KMS-11 (cell line): ENCODE data around the gene CYSTM1.

Source experiments
- H2AFZ ChIP-seq: fragments of 200-600 bp; sonication (generic); 2 replicates; pipeline ENCODE4 v1.6.1; 2016; ENCODE audit warnings: antibody characterized with exemption, mixed run types, low read depth
- H3K27ac ChIP-seq: fragments of 200-600 bp; sonication (generic); 2 replicates; pipeline ENCODE4 v1.6.1; 2016; ENCODE audit warnings: mild to moderate bottlenecking, mixed run types
- H3K27me3 ChIP-seq: fragments of 200-600 bp; sonication (generic); 2 replicates; pipeline ENCODE4 v1.6.1; 2017; ENCODE audit warnings: mild to moderate bottlenecking, low read depth, mixed run types, moderate library complexity; ENCODE audit not compliant: insufficient read depth
- H3K36me3 ChIP-seq: fragments of 200-600 bp; sonication (generic); 2 replicates; pipeline ENCODE4 v1.6.1; 2017; ENCODE audit warnings: mild to moderate bottlenecking, mixed run types; ENCODE audit not compliant: insufficient read depth
- H3K4me1 ChIP-seq: fragments of 200-600 bp; sonication (generic); 2 replicates; pipeline ENCODE4 v1.6.1; 2016; ENCODE audit warnings: mild to moderate bottlenecking, low read depth, mixed run types; ENCODE audit not compliant: poor library complexity, severe bottlenecking
- H3K4me2 ChIP-seq: fragments of 200-600 bp; sonication (generic); 2 replicates; pipeline ENCODE4 v1.7.0; 2016; ENCODE audit warnings: mild to moderate bottlenecking, mixed run types
- H3K4me3 ChIP-seq: fragments of 200-600 bp; sonication (generic); IDR thresholded peaks from 2 replicates; pipeline ENCODE4 v1.6.1; 2017; ENCODE audit warnings: low read depth, low read length, mixed read lengths; ENCODE audit not compliant: insufficient read depth
- H3K79me2 ChIP-seq: fragments of 200-600 bp; sonication (generic); 2 replicates; pipeline ENCODE4 v1.6.1; 2016; ENCODE audit warnings: low read depth, mixed run types; ENCODE audit not compliant: insufficient read depth
- H3K9ac ChIP-seq: fragments of 200-600 bp; sonication (generic); 2 replicates; pipeline ENCODE4 v1.6.1; 2016; ENCODE audit warnings: mild to moderate bottlenecking, mixed run types
- H4K20me1 ChIP-seq: fragments of 200-600 bp; sonication (generic); 2 replicates; pipeline ENCODE4 v1.6.1; 2016; ENCODE audit warnings: mild to moderate bottlenecking, mixed run types; ENCODE audit not compliant: insufficient read depth
- TF ChIP-seq, protein P1 (sequence below): fragments of 200-600 bp; sonication (generic); conservative IDR thresholded peaks from 2 replicates; pipeline ENCODE4 v1.6.1; 2017; ENCODE audit warnings: low read depth, mild to moderate bottlenecking, antibody characterized with exemption, low read length, moderate library complexity, mixed read lengths

CYSTM1 gene

DNA sequence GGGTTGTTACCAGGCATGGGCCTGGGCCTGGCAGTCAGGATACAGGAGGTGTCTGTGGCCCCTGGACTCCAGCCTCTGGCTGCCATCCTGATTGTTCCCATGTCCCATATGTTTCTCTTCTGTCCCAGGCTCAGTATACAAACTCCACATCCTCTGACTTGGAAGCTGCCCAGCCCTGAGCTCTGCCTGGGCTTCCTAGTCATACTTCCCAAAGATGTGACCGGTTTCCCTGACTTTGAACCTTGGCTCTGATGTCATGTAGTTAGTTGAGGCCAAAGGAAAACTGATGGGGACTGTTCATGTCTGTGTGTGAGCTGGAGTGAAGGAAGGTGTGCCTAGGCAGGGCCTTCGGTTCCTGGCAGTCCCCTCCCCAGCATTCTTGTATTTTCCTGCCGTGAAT, 50.4 kb downstream of the CYSTM1 start:
- no peak overlapping the region for H3K4me2 ChIP-seq
- no peak overlapping the region for H3K9ac ChIP-seq
- no peaks in the 10 kb centered on the region for H3K79me2 ChIP-seq
- peaks cover under 1% of the 10 kb centered on the region for H3K4me1 ChIP-seq
- H2AFZ ChIP-seq, result no peak overlapping the region
- no peaks in the 10 kb centered on the region for H3K36me3 ChIP-seq
- H3K27ac ChIP-seq, result no peak overlapping the region
- H3K27me3 ChIP-seq, result no peaks in the 10 kb centered on the region
- TF ChIP-seq, protein P1, sequence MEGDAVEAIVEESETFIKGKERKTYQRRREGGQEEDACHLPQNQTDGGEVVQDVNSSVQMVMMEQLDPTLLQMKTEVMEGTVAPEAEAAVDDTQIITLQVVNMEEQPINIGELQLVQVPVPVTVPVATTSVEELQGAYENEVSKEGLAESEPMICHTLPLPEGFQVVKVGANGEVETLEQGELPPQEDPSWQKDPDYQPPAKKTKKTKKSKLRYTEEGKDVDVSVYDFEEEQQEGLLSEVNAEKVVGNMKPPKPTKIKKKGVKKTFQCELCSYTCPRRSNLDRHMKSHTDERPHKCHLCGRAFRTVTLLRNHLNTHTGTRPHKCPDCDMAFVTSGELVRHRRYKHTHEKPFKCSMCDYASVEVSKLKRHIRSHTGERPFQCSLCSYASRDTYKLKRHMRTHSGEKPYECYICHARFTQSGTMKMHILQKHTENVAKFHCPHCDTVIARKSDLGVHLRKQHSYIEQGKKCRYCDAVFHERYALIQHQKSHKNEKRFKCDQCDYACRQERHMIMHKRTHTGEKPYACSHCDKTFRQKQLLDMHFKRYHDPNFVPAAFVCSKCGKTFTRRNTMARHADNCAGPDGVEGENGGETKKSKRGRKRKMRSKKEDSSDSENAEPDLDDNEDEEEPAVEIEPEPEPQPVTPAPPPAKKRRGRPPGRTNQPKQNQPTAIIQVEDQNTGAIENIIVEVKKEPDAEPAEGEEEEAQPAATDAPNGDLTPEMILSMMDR, result no peak
- H4K20me1 ChIP-seq, result no peaks in the 10 kb centered on the region
- no peak overlapping the region for H3K4me3 ChIP-seq

- no peaks in the 10 kb centered on the region for H3K79me2 ChIP-seq
- H4K20me1 ChIP-seq, result no peaks in the 10 kb centered on the region
- TF ChIP-seq, protein P1, result no peak
- no peak overlapping the region for H3K9ac ChIP-seq
- H3K27me3 ChIP-seq, result no peaks in the 10 kb centered on the region
- H3K4me1 ChIP-seq, result no peaks in the 10 kb centered on the region
- H3K27ac ChIP-seq, result no peak overlapping the region
- H2AFZ ChIP-seq, result no peak overlapping the region
- no peak overlapping the region for H3K4me2 ChIP-seq
- H3K36me3 ChIP-seq, result no peaks in the 10 kb centered on the region
- H3K4me3 ChIP-seq, result no peak overlapping the region
These were observed 52.1 kb downstream of the CYSTM1 start for GRCh38 chr5:140227046-140227445.

DNA sequence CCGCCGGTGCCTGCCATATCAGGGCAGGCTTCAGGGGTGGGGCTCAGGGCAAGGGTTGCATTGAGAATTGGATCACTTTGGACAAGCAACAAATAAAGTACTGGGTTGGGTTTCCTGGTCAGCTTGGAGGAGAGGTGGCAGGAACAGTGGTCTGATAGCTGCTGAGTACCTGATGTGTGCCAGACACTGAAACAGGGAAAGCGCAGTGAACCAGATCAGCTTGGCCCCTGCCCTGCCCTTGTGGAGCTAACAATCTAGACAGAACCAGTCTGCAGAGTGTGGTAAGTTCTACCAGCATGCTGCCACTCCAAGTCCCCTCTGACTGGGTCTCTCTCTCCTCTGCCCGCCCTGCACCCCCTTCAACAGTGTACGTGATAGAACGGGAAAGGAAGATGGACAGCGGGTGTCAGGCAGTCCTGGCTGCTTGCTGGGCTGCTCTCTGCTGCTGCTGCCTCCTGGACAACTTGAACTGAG, 53.4 kb downstream of the CYSTM1 start:
- H3K36me3 ChIP-seq, result no peaks in the 10 kb centered on the region
- no peak overlapping the region for H3K9ac ChIP-seq
- TF ChIP-seq, protein P1, result no peak

GRCh38 chr5:140230373-140230772, 55.4 kb downstream of the CYSTM1 start:
- TF ChIP-seq, protein P1, result no peak
- H3K27me3 ChIP-seq, result no peaks in the 10 kb centered on the region
- no peaks in the 10 kb centered on the region for H3K79me2 ChIP-seq
- H3K36me3 ChIP-seq, result no peaks in the 10 kb centered on the region
- no peak overlapping the region for H3K27ac ChIP-seq
- H3K4me2 ChIP-seq, result no peak overlapping the region
- no peak overlapping the region for H3K9ac ChIP-seq
- no peak overlapping the region for H2AFZ ChIP-seq
- no peaks in the 10 kb centered on the region for H3K4me1 ChIP-seq
- no peaks in the 10 kb centered on the region for H4K20me1 ChIP-seq
- H3K4me3 ChIP-seq, result no peak overlapping the region

More for the DNA sequence above, 53.4 kb downstream of the CYSTM1 start:
- no peak overlapping the region for H3K4me2 ChIP-seq
- no peaks in the 10 kb centered on the region for H4K20me1 ChIP-seq
- no peak overlapping the region for H2AFZ ChIP-seq
- no peaks in the 10 kb centered on the region for H3K79me2 ChIP-seq
- H3K27me3 ChIP-seq, result no peaks in the 10 kb centered on the region
- H3K4me1 ChIP-seq, result no peaks in the 10 kb centered on the region
- no peak overlapping the region for H3K4me3 ChIP-seq
- no peak overlapping the region for H3K27ac ChIP-seq
